B cell (primary cell): ENCODE results near the gene PHLDB1. TPM values are rescaled to one million over a fixed set of nuclear protein-coding genes. Genes with fewer than 3 reads are reported as not detected.

Source experiments
- ATAC-seq: fragments of 200-7000 bp; cut with Tn5 transposase; one replicate; pipeline ENCODE4 v1.10.0; 2021; ENCODE audit warnings: low read depth, mild to moderate bottlenecking, moderate number of reproducible peaks, moderate library complexity
- CTCF ChIA-PET: fragments of 350-600 bp; sonication (Branson Sonifier 250); formaldehyde crosslinking; loops from one replicate; lab custom pipeline; 2021; ENCODE audit warnings: antibody characterized with exemption, inconsistent platforms; lab: Charles Lee
- POLR2A ChIA-PET: fragments of 350-600 bp; sonication (Branson Sonifier 250); formaldehyde crosslinking; loops from one replicate; lab custom pipeline; 2021; ENCODE audit warnings: antibody characterized with exemption; lab: Charles Lee
- DNase-seq: peaks from one replicate; pipeline ENCODE4 v3.0.0; 2013
- H2AFZ ChIP-seq: 2 replicates; pipeline ENCODE4 v1.6.1; 2012; ENCODE audit warnings: mild to moderate bottlenecking, low read depth, low read length; ENCODE audit not compliant: insufficient read depth, poor library complexity, severe bottlenecking
- H3K27ac ChIP-seq, 2 donors: 1 replicate in 1 of 2; 2 replicates in 1 of 2; pipeline ENCODE4 v1.5.1; 2012 to 2013; ENCODE audit warnings: low read length in 2 of 2, mild to moderate bottlenecking in 2 of 2, moderate library complexity in 1 of 2
- H3K27me3 ChIP-seq, 4 experiments: fragments of 200-600 bp in 1 of 4; sonication (generic) in 1 of 4; replicated peaks in 1 of 4; 1 replicate in 2 of 4; 2 replicates in 2 of 4; pipeline versions ENCODE4 v1.6.1 to v1.7.0; 2013 to 2016; ENCODE audit warnings: low read length in 3 of 4, mild to moderate bottlenecking in 2 of 4, mixed read lengths in 1 of 4, moderate library complexity in 1 of 4; ENCODE audit not compliant: insufficient read depth in 4 of 4, control insufficient read depth in 3 of 4; ENCODE audit errors: control extremely low read depth in 1 of 4
- H3K36me3 ChIP-seq, 2 experiments: replicated peaks in 1 of 2; 1 replicate in 1 of 2; 2 replicates in 1 of 2; pipeline versions ENCODE4 v1.6.1 to v1.7.1; 2013; ENCODE audit warnings: low read length in 1 of 2; ENCODE audit not compliant: insufficient read depth in 2 of 2, control insufficient read depth in 1 of 2; ENCODE audit errors: control extremely low read depth in 1 of 2, extremely low read depth in 1 of 2
- H3K4me1 ChIP-seq, 2 donors: fragments of 200-600 bp in 1 of 2; sonication (generic) in 1 of 2; 1 replicate in 1 of 2; 2 replicates in 1 of 2; pipeline versions ENCODE4 v1.5.1 to v1.6.1; 2013 to 2017; ENCODE audit warnings: low read length in 2 of 2; ENCODE audit not compliant: control insufficient read depth in 2 of 2, insufficient read depth in 2 of 2
- H3K4me2 ChIP-seq: replicated peaks from 2 replicates; pipeline ENCODE3; 2012; ENCODE audit warnings: mild to moderate bottlenecking, low read depth, low read length; ENCODE audit not compliant: poor library complexity, severe bottlenecking
- H3K4me3 ChIP-seq, 5 experiments: fragments of 200-600 bp in 1 of 5; sonication (generic) in 1 of 5; 1 replicate in 3 of 5; 2 replicates in 2 of 5; pipeline versions ENCODE4 v1.5.1 to v1.7.0; 2011 to 2016; ENCODE audit warnings: low read length in 4 of 5, mild to moderate bottlenecking in 4 of 5, low read depth in 2 of 5, control low read depth in 1 of 5, moderate library complexity in 1 of 5; ENCODE audit not compliant: insufficient read depth in 1 of 5; ENCODE audit errors: control extremely low read depth in 1 of 5, extremely low read depth in 1 of 5
- H3K79me2 ChIP-seq: fragments of 200-600 bp; sonication (generic); one replicate; pipeline ENCODE4 v1.6.0; 2016; ENCODE audit warnings: low read length; ENCODE audit not compliant: control insufficient read depth, insufficient read depth
- H3K9ac ChIP-seq: fragments of 200-600 bp; sonication (generic); 2 replicates; pipeline ENCODE4 v1.6.1; 2017; ENCODE audit warnings: mild to moderate bottlenecking, low read length, moderate library complexity
- H3K9me3 ChIP-seq, 3 donors: one replicate each; pipeline versions ENCODE4 v1.6.1 to v1.7.1; 2013; ENCODE audit warnings: low read length in 2 of 3; ENCODE audit not compliant: control insufficient read depth in 2 of 3, insufficient read depth in 1 of 3; ENCODE audit errors: control extremely low read depth in 1 of 3
- H4K20me1 ChIP-seq: 2 replicates; pipeline ENCODE4 v1.6.0; 2012; ENCODE audit warnings: mild to moderate bottlenecking, low read length; ENCODE audit not compliant: insufficient read depth, control insufficient read depth, poor library complexity, severe bottlenecking
- H3K27ac Mint-ChIP-seq: one replicate; pipeline ENCODE4 v1.8.0; 2021; ENCODE audit warnings: mixed read lengths
- H3K27me3 Mint-ChIP-seq: one replicate; pipeline ENCODE4 v1.8.0; 2021; ENCODE audit warnings: mixed read lengths
- H3K4me1 Mint-ChIP-seq: one replicate; pipeline ENCODE4 v1.8.0; 2021; ENCODE audit warnings: mixed read lengths
- H3K4me3 Mint-ChIP-seq: one replicate; pipeline ENCODE4 v1.8.0; 2021; ENCODE audit warnings: mixed read lengths
- H3K9me3 Mint-ChIP-seq: one replicate; pipeline ENCODE4 v1.8.0; 2022; ENCODE audit warnings: mixed read lengths; ENCODE audit not compliant: insufficient read depth
- CTCF ChIP-seq: fragments of 200-600 bp; IDR thresholded peaks from one replicate; pipeline ENCODE4 v1.8.0; 2022; ENCODE audit warnings: antibody characterized with exemption, mild to moderate bottlenecking
- EZH2 ChIP-seq: IDR thresholded peaks from 2 replicates; pipeline ENCODE4 v1.6.1; 2012; ENCODE audit warnings: borderline replicate concordance, low read depth, mild to moderate bottlenecking, moderate library complexity, low read length; ENCODE audit not compliant: insufficient read depth, poor library complexity, severe bottlenecking
- WGBS: methylation state at CpG from one replicate; pipeline ENCODE4 v1.1.5; 2013; ENCODE audit warnings: missing lambda C conversion rate; ENCODE audit not compliant: insufficient coverage; 5-methylcytosine and 5-hydroxymethylcytosine counted together
- intact Hi-C: fragments of 100-400 bp; cut with micrococcal nuclease; formaldehyde crosslinking; loops from one replicate; pipeline ENCODE4 v1.10.0; 2022
- polyA plus RNA-seq: library from polyadenylated mRNA; depleted of rRNA; stranded (reverse); fragments of >200 nt; gene quantifications from 2 replicates; pipeline ENCODE4 v1.2.3, GENCODE V29; 2012
- total RNA-seq, 2 donors: library from RNA; stranded (reverse); fragments of 120-200 nt in 1 of 2; gene quantifications; 1 replicate in 1 of 2; 2 replicates in 1 of 2; pipeline versions ENCODE4 v1.2.3 to v1.2.4, GENCODE V29; 2013 to 2022

Gene PHLDB1
- total and polyA plus RNA-seq, 2 donors (not counting 1 experiment from before 2014, with no cell fraction given) = 0.46 to 2.4 TPM

DNA sequence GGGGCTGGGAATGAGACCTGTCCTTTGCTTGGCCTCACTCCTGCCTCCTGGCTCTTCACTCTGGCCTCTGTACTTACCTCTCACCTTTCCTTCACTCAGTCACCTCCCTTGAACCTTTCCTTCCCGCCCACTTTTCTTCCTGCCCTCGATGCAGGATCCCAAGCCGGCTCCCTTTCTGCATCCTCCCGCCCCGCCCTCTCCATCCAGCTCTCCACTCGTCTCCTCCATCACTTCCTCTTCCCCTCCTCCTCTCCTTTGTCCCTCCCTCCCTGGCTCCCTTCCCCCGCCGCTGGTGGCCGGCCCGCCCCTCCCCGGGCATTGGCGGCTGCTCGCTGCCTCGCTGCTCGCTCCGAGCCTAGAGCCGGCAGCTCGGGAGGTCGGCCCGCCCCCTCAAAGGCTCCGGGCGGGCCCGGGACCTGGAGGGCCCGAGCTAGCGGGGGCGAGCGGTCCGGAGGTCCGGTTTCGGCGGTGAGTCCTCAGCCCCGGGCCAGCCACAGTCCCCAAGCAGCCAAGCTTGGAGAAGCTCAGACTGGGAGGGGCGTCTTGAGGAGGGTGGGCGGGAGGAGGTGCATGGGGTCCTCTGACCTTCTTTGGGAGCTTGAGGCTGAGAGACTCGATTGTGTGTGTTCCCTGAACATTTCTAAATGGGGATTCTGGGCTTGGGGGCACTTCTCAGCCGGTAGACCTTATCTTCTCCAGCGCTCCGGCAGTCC, 13.8 kb downstream of the PHLDB1 start:
- peaks cover 14% of the 10 kb centered on the region for H3K4me1 Mint-ChIP-seq
- TF ChIP-seq EZH2 (no peak), CTCF (no peak)
- under 1% methylated on average over 32 of the region's 38 CpGs for WGBS
- H3K9me3 Mint-ChIP-seq = no peaks in the 10 kb centered on the region
- no peak overlapping the region for H3K27ac Mint-ChIP-seq
- intact Hi-C loops = no loop called here
- Histone ChIP-seq H3K27me3 (peaks cover 0 to 25% (median 12%) of the 10 kb centered on the region in 4 experiments), H3K4me3 (peak overlapping the region in 3 of 5 experiments; percentile 6 to 38 (median 15)), H3K4me2 (peak overlapping the region; percentile 79), H3K4me1 (peaks cover 8 to 12% of the 10 kb centered on the region in 2 donors), H2AFZ (peak overlapping the region; percentile 72), H4K20me1 (no peaks in the 10 kb centered on the region), H3K27ac (no peak overlapping the region), H3K9ac (peak overlapping the region; percentile 37), H3K79me2 (no peaks in the 10 kb centered on the region), H3K9me3 (no peaks in the 10 kb centered on the region), H3K36me3 (no peaks in the 10 kb centered on the region)
- peaks cover 34% of the 10 kb centered on the region for H3K27me3 Mint-ChIP-seq
- H3K4me3 Mint-ChIP-seq = peak overlapping the region; percentile 59
- DNase-seq = no peak
- POLR2A ChIA-PET = interaction anchor here (0.6 to 1.0 kb wide), 2 partner anchors 14 to 132 kb away, joined by 3 to 5 read pairs; partner anchors contain the start of gene PHLDB1
- peak; percentile 41 for ATAC-seq
- CTCF ChIA-PET = interaction anchor here (0.8 kb wide), 1 partner anchor 14 kb away, joined by 3 read pairs; the partner anchor contains the start of gene PHLDB1
